Measurements from ENCODE around the gene KIFBP. TPM values are rescaled to one million over a fixed set of nuclear protein-coding genes. Genes with fewer than 3 reads are reported as not detected.
A peak's percentile ranks its signal among the peaks of the same experiment; 100 is the strongest.

Gene KIFBP
- total and polyA plus RNA-seq, 2 of the 13 experiments (the other 11 are each of a cell fraction or from before 2014, with no cell fraction given), result 13.0 to 21.9 TPM

GRCh38 chr10:68957284-68957615 lies 31.4 kb upstream of the KIFBP start (continued):
- no peak for TF ChIP-seq RARG (CRISPR knock-in tag; IDR thresholded peaks at IDR 0.05; ENCODE audit: low read depth)
- no peak for TF ChIP-seq SP2 (CRISPR knock-in tag; IDR thresholded peaks at IDR 0.05)
- TF ChIP-seq ZNF264 (CRISPR knock-in tag; IDR thresholded peaks at IDR 0.05), result no peak
- peak; percentile 30; the same call in 1 of the 2 replicates for TF ChIP-seq CEBPG (CRISPR knock-in tag; IDR thresholded peaks at IDR 0.05)
- TF ChIP-seq ZNF720 (CRISPR knock-in tag; IDR thresholded peaks at IDR 0.05), result no peak
- TF ChIP-seq STAT5B (CRISPR knock-in tag; IDR thresholded peaks at IDR 0.05), result no peak
- no peak for TF ChIP-seq MED1 (CRISPR knock-in tag; IDR thresholded peaks at IDR 0.05)
- 0 out of 4 replicates have a peak, but pooled peaks of 1 of the 2 experiments have one; percentile 20 for TF ChIP-seq ATF4 (CRISPR knock-in tag; IDR thresholded peaks at IDR 0.05)
- peak in 1 of 2 experiments; percentile 22; a peak in 2 of 4 replicates for TF ChIP-seq POLR2A (IDR thresholded peaks at IDR 0.05; ENCODE audit: insufficient read depth in 1 of 2, low read depth in 2 of 2, low read length in 2 of 2)
- no peak for TF ChIP-seq ZBTB40 (IDR thresholded peaks at IDR 0.05)
- no peak for TF ChIP-seq ZBTB40 (CRISPR knock-in tag; IDR thresholded peaks at IDR 0.05)
- no peak for TF ChIP-seq THAP7 (CRISPR knock-in tag; IDR thresholded peaks at IDR 0.05)
- TF ChIP-seq E2F5 (CRISPR knock-in tag; conservative IDR thresholded peaks at IDR 0.05), result no peak
- no peak for TF ChIP-seq YEATS2 (CRISPR knock-in tag; IDR thresholded peaks at IDR 0.05; ENCODE audit: borderline replicate concordance)
- no peak for TF ChIP-seq BCL3 (CRISPR knock-in tag; IDR thresholded peaks at IDR 0.05)
